ENCODE measurements around the gene B3GLCT. TPM values are rescaled to one million over a fixed set of nuclear protein-coding genes. Genes with fewer than 3 reads are reported as not detected.

Gene B3GLCT
- total RNA-seq, 4 donors from 2014 or later, result 5.4 to 14.1 (median 6.6) TPM

DNA sequence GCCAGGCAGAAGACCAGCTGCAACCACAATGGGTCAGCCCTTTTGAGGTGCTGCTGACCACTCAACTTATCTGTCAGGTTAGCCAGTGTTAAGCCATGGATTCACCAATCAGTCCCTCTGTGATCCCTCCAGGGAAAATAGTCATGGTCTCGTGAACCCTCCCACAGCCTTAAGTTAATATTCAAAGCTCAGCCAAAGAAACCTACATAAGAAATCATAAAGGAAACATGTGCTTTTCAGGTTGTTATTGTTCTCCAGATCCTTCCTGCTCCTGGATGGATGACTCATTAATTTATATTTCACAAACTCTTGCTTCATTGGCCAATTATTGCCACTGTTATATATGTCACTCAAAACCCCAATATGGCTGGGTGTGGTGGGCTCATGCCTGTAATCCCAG lies 161.9 kb downstream of the B3GLCT start:
- Histone ChIP-seq H3K27me3 (no peaks in the 10 kb centered on the region), H3K9me3 (peaks cover 0 to 26% (median 6%) of the 10 kb centered on the region in 4 donors), H3K27ac (no peak overlapping the region), H3K4me1 (no peaks in the 10 kb centered on the region), H3K4me3 (no peak overlapping the region), H3K36me3 (no peaks in the 10 kb centered on the region)
- no peak for DNase-seq (ENCODE audit: low spot score in 2 of 2)
- TF ChIP-seq EP300 (IDR thresholded peaks at IDR 0.05), result no peak
- TF ChIP-seq, protein P1, sequence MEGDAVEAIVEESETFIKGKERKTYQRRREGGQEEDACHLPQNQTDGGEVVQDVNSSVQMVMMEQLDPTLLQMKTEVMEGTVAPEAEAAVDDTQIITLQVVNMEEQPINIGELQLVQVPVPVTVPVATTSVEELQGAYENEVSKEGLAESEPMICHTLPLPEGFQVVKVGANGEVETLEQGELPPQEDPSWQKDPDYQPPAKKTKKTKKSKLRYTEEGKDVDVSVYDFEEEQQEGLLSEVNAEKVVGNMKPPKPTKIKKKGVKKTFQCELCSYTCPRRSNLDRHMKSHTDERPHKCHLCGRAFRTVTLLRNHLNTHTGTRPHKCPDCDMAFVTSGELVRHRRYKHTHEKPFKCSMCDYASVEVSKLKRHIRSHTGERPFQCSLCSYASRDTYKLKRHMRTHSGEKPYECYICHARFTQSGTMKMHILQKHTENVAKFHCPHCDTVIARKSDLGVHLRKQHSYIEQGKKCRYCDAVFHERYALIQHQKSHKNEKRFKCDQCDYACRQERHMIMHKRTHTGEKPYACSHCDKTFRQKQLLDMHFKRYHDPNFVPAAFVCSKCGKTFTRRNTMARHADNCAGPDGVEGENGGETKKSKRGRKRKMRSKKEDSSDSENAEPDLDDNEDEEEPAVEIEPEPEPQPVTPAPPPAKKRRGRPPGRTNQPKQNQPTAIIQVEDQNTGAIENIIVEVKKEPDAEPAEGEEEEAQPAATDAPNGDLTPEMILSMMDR (IDR thresholded peaks at IDR 0.05), result no peak
- TF ChIP-seq POLR2A (IDR thresholded peaks at IDR 0.05), result no peak
- whole genome bisulfite sequencing, 2 donors, result 64 to 88% methylated on average over 1 of the region's 1 CpG

DNA sequence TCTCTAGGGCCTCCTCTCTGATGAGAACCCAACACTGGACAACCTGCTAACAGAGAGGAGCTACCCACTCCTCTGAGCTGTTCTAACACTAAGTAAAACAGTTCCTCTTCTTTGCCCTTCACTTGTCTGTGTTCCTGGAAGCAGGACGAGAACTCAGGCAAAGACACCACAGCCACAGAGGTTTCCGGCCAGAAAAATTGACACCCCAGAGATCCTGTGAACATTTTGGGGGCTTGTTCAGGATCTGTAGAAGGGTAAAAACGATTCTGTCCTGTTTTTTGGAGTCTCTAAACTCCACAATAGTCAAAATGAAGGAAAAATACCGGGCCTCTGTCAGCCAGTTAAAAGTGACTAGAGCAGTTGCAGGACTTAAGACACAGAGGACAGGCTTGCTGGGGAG lies 165.9 kb downstream of the B3GLCT start:
- WGBS, 2 donors, result 69 to 70% methylated on average over 4 of the region's 4 CpGs
- Histone ChIP-seq H3K9me3 (peaks cover 0 to 35% (median 6%) of the 10 kb centered on the region in 4 donors), H3K4me3 (no peak overlapping the region), H3K4me1 (no peaks in the 10 kb centered on the region), H3K27me3 (no peaks in the 10 kb centered on the region), H3K36me3 (no peaks in the 10 kb centered on the region), H3K27ac (no peak overlapping the region)
- TF ChIP-seq, protein P1 (IDR thresholded peaks at IDR 0.05), result no peak
- TF ChIP-seq POLR2A (IDR thresholded peaks at IDR 0.05), result no peak
- no peak for TF ChIP-seq EP300 (IDR thresholded peaks at IDR 0.05)
- DNase-seq (ENCODE audit: low spot score in 2 of 2), result no peak

- no peak for DNase-seq (ENCODE audit: low spot score in 2 of 2)
- H3K27me3 ChIP-seq, result no peaks in the 10 kb centered on the region
- TF ChIP-seq, protein P1 (IDR thresholded peaks at IDR 0.05), result no peak
- TF ChIP-seq POLR2A (IDR thresholded peaks at IDR 0.05) (no peak), EP300 (IDR thresholded peaks at IDR 0.05) (no peak)
- 83 to 91% methylated on average over 2 of the region's 2 CpGs for WGBS, 2 donors
- H3K27ac ChIP-seq, result no peak overlapping the region
- peaks cover 0 to 35% (median 6%) of the 10 kb centered on the region in 4 donors for H3K9me3 ChIP-seq
- no peaks in the 10 kb centered on the region for H3K4me1 ChIP-seq
- no peaks in the 10 kb centered on the region for H3K36me3 ChIP-seq
- no peak overlapping the region for H3K4me3 ChIP-seq
Measured at GRCh38 chr13:31367410-31367809, 167.6 kb downstream of the B3GLCT start.

DNA sequence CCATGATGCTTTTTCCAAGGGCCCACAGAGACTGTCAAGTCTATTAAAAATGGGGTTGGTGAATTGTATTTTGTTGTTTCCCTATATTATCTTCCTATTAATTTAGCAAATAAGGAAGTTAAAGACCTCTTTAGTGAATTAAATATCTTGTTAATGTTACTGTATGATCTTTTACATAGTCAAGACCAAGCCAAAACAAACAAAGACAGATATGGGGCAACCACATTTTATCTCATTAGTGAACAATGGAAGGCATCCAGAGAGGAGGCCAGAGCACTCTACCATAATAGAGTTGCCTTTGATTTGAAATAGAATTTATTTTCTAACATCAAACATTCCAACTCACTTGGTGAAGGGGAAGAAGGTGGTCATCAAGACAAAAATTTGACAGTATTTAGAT lies 169.4 kb downstream of the B3GLCT start:
- Histone ChIP-seq H3K36me3 (no peaks in the 10 kb centered on the region), H3K27me3 (no peaks in the 10 kb centered on the region), H3K4me3 (no peak overlapping the region), H3K27ac (no peak overlapping the region), H3K9me3 (peaks cover 0 to 34% (median 6%) of the 10 kb centered on the region in 4 donors), H3K4me1 (no peaks in the 10 kb centered on the region)
- TF ChIP-seq, protein P1 (IDR thresholded peaks at IDR 0.05), result no peak
- TF ChIP-seq POLR2A (IDR thresholded peaks at IDR 0.05) (no peak), EP300 (IDR thresholded peaks at IDR 0.05) (no peak)
- DNase-seq (ENCODE audit: low spot score in 2 of 2), result no peak

- WGBS, 2 donors, result 90 to 93% methylated on average over 4 of the region's 4 CpGs
- Histone ChIP-seq H3K27me3 (no peaks in the 10 kb centered on the region), H3K36me3 (no peaks in the 10 kb centered on the region), H3K9me3 (peaks cover 0 to 2% (median 0%) of the 10 kb centered on the region in 4 donors), H3K4me1 (no peaks in the 10 kb centered on the region), H3K4me3 (no peak overlapping the region), H3K27ac (no peak overlapping the region)
- TF ChIP-seq, protein P1 (IDR thresholded peaks at IDR 0.05), result no peak
- TF ChIP-seq POLR2A (IDR thresholded peaks at IDR 0.05) (no peak), EP300 (IDR thresholded peaks at IDR 0.05) (no peak)
- DNase-seq (ENCODE audit: low spot score in 2 of 2), result no peak
Measured at GRCh38 chr13:31372454-31372853, 172.7 kb downstream of the B3GLCT start.

Data from tibial nerve (tissue), 4 donors.